GM12864 (cell line): ENCODE measurements around the gene CNOT3.

Source experiments
- DNase-seq: peaks from one replicate; pipeline ENCODE4 v3.0.0-alpha.2; 2011; ENCODE audit warnings: low read depth
- H3K4me3 ChIP-seq: 2 replicates; pipeline ENCODE4 v1.5.1; 2011; ENCODE audit warnings: mild to moderate bottlenecking, low read depth, low read length, control low read depth
- TF ChIP-seq, protein P1 (sequence below): IDR thresholded peaks from 2 replicates; pipeline ENCODE4 v1.5.1; 2011; ENCODE audit warnings: low read depth, mild to moderate bottlenecking, moderate library complexity, low read length, control low read depth, inconsistent platforms; ENCODE audit errors: missing control alignments

CNOT3 gene

DNA sequence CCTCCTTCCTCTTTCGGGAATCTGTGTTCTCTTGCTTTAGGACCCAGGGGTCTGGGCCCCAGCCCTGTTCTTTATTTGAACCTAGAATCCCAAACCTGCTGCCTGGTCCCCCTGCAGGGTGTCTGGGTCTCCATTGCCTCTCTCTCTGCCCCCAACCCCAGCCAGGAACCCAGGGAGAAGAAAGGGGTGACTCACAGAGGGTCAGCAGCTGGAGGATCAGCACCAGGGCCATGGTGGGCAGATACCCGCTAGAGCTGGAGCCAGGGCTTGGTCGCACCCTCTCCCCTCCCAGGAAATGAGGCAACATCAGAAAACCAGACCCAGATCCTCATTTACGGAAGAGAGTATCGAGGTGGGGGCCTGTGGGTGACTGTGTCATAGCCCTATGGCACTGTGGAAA lies 37.0 kb upstream of the CNOT3 start, which contains the start of gene OSCAR:
OSCAR (minus strand) TSS at position 243 of the 400 bp plus-strand sequence; CDS start at position 232, 11 bp downstream.
- no peak within 1 kb of the TSS for H3K4me3 ChIP-seq
- TF ChIP-seq, protein P1, sequence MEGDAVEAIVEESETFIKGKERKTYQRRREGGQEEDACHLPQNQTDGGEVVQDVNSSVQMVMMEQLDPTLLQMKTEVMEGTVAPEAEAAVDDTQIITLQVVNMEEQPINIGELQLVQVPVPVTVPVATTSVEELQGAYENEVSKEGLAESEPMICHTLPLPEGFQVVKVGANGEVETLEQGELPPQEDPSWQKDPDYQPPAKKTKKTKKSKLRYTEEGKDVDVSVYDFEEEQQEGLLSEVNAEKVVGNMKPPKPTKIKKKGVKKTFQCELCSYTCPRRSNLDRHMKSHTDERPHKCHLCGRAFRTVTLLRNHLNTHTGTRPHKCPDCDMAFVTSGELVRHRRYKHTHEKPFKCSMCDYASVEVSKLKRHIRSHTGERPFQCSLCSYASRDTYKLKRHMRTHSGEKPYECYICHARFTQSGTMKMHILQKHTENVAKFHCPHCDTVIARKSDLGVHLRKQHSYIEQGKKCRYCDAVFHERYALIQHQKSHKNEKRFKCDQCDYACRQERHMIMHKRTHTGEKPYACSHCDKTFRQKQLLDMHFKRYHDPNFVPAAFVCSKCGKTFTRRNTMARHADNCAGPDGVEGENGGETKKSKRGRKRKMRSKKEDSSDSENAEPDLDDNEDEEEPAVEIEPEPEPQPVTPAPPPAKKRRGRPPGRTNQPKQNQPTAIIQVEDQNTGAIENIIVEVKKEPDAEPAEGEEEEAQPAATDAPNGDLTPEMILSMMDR = no peak
- DNase-seq = no peak

DNA sequence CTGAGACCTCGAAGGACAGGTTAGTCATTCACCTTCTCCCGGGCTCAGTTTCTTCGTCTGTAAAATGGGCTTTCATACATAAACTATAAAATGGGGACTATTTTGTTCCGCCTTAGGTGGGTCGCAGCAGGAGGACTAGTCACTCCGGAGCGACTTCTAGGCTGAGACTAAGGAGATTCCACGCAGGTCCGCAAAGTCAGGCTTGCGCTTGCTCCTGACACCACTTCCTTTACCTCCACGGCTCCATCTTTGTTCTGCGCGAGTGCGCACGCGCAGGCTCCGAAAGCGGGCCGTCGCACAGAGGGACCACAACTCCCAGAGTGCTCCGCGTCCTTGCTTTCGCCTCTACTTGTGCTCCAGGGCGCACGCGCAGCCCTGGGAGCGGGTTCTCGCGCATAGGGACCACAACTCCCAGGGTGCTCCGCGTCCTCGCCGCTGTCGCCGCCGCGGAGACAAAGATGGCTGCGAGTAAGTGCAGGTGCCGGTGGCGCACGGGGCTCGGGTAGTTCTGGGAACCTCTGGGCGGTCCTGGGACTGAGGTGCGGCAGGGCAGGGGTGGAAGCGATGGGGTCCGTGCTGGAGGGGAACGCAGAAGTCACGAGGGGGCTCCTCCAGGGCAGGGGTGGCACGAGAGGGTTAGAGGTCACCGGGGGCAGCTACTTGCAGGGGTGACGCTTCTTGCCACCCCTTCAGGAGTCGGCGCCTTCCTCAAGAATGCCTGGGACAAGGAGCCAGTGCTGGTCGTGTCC lies 35.0 kb upstream of the CNOT3 start, which contains the start of gene NDUFA3:
NDUFA3 (plus strand) TSS at position 435 of the 749 bp plus-strand sequence; CDS start at position 459, 24 bp downstream.
- peak; percentile 96 for DNase-seq
- TF ChIP-seq, protein P1 = no peak
- peak within 1 kb of the TSS; percentile 81 for H3K4me3 ChIP-seq

DNA sequence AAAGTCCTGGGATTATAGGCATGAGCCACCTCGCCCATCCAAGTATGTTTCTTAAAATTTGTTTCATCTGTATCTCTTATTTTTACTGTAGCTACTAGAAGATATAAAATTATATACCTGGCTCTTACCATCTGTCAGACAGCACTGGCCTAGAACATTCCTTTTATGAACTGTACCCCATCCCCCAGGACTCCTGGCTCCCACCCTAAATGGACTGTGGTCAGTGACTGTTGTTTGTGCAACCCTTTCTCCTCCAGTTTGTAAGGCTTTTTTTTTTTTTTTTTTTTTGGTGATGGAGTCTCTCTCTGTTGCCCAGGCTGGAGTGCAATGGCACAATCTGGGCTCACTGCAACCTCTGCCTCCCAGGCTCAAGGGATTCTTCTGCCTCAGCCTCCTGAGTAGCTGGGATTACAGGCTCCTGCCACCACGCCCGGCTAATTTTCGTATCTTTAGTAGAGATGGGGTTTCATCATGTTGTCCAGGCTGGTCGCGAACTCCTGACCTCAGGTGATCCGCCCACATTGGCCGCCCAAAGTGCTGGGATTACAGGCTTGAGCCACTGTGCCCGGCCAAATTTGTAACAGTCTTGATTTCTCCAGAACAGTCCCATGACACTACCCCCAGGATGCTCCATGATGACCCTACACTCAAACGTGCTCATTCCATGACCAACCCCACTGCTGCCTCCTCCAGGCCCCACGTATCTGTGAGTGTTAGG lies 32.4 kb upstream of the CNOT3 start:
- TF ChIP-seq, protein P1 = no peak
- no peak overlapping the region for H3K4me3 ChIP-seq
- no peak for DNase-seq

DNA sequence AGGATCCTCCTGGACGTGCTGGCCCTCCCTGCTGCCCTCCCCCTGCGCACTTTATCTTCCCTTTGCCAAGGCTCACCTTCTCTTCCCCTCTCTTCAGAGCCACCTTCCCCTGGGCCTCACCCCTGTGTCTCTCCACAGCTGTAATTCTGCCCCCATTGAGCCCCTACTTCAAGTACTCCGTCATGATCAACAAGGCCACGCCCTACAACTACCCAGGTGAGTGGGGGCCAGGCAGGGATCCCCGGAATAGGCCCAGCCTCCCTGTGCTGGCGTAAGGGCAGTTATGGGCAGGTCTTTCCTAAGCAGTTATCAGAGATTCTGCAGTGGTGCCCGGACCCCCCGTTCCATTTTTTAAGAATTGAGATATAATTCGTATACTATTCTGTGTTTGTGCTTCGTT lies 31.8 kb upstream of the CNOT3 start:
- H3K4me3 ChIP-seq = no peak overlapping the region
- DNase-seq = no peak
- TF ChIP-seq, protein P1 = no peak

DNA sequence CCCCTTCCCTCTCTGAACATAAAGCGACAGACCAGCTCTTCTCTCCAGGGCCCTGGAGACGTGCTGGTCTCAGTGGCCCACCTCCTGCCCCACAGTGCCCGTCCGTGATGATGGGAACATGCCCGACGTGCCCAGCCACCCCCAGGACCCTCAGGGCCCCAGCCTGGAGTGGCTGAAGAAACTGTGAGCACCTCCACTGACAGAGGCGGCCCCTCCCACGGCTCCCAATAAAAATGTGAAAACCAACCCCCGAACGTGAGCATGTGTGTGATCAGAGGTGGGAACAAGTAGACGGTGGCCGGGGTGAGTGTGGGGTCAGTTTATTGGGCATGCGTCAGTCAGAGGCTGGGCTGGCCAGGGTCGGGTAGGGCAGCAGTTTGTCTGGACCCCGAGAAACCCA lies 30.8 kb upstream of the CNOT3 start:
- no peak overlapping the region for H3K4me3 ChIP-seq
- no peak for DNase-seq
- TF ChIP-seq, protein P1 = no peak

GRCh38 chr19:54107876-54108490 lies 29.6 kb upstream of the CNOT3 start:
- no peak for DNase-seq
- TF ChIP-seq, protein P1 = no peak
- no peak overlapping the region for H3K4me3 ChIP-seq
